HL-60/S4 treated with phorbol 12-myristate 13-acetate at 8.2 ng/mL for 4 days and 3 days (cell line): Measurements from ENCODE around the gene DLEC1.

Source experiments
- in situ Hi-C: fragments of 300-500 bp; cut with MboI; formaldehyde crosslinking; loops from 2 replicates; pipeline ENCODE4 v1.15.0; 2022; ENCODE audit warnings: low sequenced_read_pairs

The DLEC1 gene

DNA sequence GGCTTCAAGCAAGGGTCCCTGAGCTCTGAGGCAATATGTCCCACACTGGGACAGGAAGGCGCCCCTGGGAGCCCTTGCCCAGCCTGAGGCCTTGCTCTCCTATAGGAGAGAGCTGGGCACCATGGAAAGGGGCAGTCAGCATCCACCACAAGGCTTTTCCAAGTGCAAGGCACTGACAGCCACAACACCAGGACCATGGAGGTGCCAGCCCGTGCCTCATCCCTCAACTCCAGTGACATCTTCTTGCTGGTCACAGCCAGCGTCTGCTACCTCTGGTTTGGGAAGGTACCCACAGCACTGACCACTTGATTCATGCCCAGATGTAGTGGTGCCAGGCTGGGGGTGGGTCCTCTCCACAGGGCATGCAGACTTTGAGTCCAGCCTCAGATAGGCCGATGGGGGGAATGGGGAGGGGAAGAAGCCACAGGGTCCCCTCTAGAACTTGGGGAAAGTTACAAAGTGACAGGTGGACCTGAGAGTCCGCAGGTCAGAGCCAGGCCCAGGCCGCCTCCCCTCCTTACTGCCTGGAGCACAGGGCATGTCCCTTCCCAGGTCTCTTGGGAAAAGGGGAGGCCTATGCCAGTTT lies 36.6 kb upstream of the DLEC1 start:
- in situ Hi-C loops = no loop called here

DNA sequence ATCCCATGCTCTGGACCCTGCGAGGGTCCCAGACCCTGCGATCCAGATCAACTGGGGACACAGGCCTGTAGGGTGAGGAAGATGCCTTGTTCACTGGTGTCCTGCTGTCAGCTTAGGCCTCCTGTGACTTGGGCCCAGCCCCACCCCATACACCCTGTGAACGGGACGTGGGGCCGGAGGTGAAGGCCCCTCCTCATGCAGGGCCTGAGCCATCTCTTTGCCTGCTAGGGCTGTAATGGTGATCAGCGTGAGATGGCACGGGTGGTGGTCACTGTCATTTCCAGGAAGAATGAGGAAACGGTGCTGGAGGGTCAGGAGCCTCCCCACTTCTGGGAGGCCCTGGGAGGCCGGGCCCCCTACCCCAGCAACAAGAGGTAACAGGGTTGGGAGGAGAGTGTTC lies 36.1 kb upstream of the DLEC1 start:
- in situ Hi-C loops = no loop called here

DNA sequence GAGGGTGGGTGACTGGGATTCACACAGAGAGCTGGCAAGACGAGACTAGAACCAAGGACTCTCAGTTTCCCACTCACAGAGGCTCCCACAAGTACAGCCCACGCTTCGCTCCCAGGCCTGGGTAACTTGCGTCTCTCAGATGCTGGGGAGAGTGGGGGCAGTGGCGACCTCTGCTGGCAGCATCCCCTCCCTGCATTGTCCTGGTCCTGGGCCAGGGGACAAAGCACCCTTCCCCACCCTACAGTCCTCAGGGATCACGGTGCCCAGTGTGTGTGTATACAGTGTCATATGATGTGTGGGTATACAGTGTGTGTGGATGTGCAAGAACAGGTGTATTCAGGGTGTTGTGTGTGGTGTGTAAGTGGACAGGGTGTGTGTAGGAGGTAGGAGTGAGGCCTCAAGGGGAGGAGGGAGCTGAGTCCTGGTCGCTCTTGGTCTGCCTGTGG lies 35.6 kb upstream of the DLEC1 start:
- in situ Hi-C loops = no loop called here

DNA sequence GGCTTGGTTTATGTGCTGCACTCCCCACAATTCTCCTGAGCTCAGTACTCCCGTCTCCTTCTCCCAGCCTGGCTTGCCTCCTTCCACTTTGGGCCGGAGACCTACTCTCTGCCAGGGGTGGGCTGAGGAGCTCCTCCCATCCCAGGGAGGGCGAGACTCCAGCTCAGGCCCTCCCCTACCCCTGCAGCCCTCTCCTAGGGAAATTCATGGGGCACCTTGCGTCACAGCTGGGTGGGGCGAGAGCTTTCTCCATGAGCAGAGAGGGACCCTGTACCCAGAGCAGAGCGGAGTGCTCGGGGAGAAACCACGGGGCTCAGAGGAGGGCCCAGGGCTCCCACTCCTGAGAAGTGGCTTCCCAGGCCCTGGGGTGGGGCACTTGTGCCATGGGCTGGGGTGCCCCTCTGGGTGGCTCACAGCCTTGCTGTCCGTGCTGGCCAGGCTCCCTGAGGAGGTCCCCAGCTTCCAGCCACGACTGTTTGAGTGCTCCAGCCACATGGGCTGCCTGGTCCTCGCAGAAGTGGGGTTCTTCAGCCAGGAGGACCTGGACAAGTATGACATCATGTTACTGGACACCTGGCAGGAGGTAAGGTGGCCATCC lies 35.1 kb upstream of the DLEC1 start:
- in situ Hi-C loops = no loop called here

DNA sequence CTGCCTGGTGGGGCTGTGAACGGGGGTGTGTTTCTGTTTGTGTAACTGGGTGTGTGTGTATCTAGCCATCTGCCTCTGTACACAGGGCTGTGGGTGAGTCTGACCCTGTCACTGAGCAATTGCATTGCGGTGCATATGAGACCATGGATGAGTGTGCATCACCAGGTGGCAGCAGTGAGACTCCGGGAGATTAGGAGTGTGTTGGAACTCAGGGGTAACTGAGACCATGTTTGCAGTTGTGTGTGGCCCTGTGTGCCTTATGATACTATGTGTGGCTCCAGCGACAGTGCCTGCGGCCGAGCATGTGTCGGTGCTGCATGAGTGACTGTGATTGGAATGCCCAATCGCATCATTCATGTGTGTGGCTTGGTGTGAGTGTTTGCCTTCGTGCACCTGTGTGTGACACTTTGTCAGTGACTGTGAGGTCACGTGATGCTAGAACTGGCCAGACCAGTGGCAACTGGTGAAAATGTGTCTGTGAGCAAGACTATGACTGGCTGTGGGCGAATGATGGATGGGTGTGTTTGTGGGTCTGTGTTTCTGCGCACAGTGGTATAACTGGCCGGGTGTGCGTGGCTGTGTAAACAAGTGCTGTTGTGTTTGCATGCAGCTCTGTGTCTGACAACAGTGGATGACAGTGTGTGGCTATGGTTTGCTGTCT lies 34.5 kb upstream of the DLEC1 start:
- in situ Hi-C loops = no loop called here

DNA sequence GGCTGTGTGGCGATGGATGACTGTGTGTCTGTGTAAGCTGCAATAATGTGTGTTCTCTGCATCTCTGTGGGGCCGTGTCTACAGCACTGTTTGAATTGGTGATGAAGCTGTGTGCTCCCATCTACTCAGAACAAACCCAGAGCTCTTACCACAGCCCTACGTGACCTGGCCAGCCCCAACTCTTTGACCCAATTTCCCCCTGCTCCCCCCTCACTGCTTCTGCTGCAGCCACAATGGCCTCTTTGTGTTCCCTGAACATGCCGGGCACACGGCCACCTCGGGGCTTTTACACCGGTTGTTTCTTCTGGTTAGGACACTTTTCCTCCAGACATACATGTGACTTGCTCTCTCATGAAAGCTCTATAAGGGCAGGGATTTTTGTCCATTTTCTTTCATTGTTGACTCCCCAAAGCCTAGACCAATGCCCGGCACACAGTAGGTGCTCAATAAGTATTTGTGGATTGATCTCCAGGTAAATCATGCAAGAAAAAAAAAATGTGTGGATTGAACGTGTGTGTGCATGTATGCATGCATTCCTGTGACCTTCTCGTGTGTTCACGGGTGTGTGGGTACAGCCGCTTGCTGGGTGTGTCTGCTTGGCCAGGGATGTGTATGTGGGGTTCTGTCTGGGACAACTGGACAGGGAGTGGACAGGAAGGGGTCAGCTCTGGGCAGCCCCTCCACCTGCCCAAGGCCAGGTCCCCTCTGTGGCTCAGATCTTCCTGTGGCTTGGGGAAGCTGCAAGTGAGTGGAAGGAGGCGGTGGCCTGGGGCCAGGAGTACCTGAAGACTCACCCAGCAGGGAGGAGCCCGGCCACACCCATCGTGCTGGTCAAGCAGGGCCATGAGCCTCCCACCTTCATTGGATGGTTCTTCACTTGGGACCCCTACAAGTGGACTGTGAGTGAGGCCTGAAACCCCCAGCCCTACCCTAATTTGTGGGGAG lies 33.7 kb upstream of the DLEC1 start:
- in situ Hi-C loops = no loop called here

DNA sequence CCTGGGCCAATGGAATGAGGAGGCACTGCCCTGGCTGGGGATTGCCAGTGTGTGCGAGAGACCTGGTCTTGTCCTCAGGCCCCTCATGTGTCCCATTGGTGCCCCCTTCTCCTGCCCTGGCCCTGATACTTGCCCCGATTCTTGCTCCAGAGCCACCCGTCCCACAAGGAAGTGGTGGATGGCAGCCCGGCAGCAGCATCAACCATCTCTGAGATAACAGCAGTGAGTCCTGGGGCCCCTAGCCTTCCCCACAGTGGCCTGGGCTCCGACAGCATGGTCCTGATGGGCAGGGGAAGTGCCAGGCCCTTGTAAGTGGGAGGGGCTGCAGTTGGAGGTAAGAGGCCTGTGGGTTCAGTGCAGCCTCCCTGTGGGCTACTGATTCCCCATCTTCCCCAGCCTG lies 33.0 kb upstream of the DLEC1 start:
- in situ Hi-C loops = no loop called here

DNA sequence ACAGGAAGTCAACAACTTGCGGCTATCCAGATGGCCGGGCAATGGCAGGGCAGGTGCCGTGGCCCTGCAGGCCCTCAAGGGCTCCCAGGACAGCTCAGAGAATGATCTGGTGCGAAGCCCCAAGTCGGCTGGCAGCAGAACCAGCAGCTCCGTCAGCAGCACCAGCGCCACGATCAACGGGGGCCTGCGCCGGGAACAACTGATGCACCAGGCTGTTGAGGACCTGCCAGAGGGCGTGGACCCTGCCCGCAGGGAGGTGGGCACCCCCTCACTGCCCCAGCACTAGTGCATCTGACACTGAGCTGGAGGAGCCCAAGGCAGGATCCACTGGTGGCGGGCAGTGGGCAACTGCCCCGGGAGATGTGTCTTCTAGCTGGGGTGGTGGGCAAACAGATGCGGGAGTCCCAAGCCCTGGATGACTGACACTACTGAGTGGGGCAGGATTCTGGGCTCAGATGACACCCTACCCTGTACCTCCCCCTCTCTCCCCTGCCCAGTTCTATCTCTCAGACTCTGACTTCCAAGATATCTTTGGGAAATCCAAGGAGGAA lies 32.5 kb upstream of the DLEC1 start:
- in situ Hi-C loops = no loop called here

DNA sequence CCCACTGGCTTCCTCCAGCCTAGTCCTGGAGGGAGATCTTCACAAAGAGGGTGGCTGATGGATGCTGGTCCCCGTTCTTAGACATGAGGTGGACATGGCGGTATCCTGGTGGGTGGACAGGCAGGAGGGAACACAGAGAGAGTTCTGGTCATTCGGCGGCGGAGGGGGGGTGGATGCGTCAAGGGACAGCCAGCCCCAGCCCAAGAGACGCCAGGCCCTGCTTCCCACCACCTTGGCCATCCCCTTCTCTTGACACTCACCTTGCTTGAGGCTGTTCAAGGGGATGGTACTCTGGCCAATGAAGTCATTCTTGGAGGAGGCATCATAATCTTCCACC lies 31.3 kb upstream of the DLEC1 start:
- in situ Hi-C loops = no loop called here

DNA sequence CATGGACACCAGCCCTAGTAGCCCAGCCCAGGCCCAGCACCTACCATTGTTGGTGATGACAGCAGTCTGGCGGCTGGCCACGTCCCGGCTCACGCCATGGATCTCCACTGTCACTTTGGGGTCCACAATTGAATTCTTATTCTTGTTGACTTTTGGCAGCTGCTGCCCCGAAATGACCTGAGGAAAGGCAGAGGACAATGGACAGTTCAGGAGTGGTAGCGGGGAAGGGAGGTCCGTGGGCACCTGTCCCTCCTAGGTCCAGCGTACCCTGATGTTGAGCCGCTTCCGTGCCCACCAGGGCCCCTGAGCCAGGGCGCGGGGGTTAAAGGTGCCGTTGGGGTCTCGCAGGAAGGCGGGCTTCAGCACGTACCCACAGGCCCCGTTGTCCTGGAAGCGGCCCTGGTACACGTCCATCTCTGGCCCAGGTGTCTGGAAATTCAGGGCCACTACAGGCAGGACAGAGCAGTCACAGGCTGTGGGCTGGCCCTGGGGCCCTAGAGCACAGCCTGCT lies 30.8 kb upstream of the DLEC1 start:
- in situ Hi-C loops = no loop called here

DNA sequence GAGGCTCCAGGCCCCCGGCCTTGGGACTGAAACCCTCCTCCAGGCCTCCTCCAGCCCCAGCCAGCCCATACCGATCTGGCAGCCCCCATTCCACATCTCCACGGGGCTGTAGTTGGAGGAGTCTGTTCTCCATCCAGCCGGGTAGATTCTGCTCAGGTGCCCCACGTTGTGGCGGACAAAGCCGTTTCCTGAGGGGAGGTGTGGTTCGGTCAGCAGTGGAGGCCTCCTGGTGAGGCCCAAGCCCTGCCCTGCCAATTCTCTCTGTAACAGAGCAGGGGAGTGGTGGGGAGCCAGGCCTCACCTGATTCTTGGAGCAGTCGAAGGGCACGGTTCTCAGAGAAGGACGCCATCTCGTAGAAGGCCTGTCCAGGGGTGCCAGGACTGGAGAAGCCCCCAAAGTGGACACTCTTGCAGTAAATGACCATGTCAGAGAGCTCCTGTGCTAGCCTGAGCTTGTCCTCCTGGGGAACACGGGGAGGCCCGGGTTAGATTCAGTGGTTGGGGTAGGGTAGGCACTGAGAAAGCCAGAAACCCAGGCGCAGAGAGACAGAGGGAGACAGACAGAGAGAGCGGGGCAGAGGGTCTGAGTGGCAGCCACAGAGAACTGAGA lies 29.9 kb upstream of the DLEC1 start:
- in situ Hi-C loops = no loop called here

DNA sequence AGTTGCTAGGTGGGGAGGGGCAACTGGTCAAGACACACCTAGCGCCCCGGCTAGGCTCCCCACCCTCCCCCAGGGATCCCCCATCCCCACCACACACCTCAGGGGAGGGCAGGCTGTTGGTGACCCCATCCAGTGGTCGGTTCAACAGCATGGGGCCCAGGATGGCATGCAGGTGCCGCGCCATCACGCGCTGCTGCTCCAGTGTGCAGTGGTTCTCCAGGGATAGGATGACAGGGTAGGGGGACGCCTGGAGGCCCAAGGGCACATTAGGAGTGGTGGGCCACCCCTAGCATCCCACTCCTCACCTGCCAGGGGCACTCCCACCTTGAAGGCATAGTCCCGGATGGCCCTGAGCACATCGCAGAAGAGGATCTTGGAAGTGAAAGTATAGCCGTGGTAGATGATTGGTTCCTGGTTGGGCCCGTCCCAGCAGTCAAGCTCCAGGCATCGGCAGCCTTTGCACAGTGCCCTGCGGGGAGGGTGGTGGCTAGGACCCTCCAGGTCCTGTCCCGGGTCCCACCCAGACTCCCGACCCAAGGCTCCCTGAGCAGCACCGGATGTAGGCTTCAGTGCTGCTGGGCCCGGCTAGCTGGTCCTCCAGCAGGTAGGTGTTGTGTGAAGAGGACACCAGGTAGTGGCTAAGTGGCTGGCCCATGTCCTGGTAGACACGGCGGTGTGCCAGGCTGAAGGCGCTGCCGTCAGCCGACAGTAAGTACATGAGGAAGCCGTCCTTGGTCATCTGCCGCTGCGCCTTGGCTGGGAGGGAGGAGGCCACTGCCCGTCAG lies 29.0 kb upstream of the DLEC1 start:
- in situ Hi-C loops = no loop called here

DNA sequence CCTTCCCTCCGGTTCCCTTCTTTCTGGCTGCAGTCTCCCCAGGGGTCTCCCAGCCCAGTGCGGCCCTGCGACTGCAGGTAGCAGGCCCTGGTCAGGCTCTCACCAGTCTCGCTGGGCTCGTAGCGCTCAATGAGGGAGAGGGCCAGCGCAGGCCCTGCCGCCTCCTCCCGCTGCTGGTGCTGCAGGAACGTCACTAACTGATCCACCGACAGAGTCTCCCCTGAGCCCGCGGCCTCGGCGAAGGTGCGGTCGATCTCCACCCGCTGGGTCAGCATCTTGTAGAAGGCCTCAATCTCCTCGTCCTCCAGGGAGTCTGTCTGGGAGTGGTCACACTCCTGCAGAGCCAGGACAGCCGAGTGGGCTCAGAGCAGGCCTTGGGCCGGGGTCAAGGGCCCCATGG lies 27.9 kb upstream of the DLEC1 start:
- in situ Hi-C loops = no loop called here

DNA sequence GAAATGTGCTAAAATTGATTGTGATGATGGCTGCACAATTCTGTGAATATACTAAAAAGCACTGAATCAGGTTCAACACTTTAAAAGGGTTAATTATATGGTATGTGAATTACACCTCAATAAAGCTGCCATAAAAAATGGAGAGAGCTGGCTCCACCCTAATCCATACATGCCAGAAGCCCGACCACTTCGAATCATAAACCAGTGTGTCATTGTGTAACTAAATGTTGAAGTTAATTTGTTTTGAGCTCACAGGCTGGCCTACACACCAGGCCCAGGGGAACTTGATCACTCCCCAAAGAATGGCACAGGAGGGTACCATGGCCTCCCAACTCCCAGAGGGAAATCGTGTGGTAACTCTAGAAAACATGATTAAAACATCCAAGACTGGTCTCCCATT lies 23.5 kb upstream of the DLEC1 start:
- in situ Hi-C loops = no loop called here

DNA sequence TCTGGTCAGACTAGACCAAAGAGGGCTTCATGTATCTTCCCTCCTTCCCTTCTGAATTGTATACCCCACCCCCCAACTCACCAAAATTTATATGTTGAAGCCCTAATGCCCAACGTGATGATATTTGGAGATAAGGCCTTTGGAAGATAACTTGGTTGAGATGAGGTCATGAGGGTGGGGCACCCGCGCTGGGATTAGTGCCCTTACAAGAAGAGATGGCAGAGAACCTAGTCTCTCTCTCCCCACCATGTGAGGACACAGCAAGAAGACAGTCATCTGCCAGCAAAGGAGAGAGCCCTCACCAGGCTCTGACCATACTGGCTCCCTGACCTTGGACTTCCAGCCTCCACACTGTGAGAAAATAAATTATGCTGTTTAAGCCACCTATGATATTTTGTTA lies 23.0 kb upstream of the DLEC1 start:
- in situ Hi-C loops = no loop called here

DNA sequence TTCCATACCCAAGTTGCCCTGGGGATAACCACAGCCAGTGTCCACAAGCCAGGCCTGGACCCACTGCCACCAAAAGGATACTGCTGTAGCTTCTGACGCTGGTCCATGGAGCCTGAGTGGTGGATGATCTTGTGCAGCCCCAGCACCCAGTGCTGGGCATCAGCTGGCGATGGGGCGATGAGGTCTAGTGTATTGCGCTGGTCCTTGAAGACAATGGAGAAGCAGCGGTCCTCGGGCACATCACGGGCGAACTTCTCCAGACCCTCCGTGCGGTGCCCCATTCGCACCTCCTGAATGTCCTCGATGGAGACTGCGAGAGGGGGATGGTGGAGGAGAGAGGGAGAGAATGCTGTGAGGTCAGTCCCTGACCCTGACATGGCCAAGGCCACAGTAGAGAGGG lies 22.6 kb upstream of the DLEC1 start:
- in situ Hi-C loops = no loop called here

DNA sequence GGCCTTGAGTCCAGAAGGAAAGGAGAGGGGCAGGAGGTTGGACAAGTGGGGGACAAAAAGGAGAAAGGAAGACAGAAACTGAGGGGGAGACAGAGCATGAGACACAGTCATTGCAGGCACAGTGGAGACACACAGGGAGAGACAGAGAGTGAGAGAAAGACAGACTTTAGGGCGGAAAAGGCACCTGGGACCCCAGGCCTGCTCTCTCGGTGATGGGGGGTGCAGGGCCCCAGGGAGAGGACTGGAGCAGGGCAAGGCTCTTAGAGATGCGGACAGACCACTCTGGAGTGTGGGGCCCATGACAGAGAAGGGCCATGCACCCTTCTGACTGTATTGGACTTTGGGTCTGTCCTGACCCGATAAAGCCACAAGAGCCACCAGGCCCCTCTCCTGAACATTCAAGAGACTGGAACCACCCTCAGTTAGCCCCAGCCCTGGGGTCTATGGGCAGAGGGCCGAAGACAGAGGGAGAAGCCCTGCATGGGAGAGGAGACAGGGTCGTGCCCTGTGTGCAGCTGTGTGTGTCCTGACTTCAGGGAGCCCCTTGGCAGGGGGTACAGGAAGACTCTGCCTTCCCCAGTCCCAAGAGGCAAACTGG lies 22.1 kb upstream of the DLEC1 start:
- in situ Hi-C loops = no loop called here

DNA sequence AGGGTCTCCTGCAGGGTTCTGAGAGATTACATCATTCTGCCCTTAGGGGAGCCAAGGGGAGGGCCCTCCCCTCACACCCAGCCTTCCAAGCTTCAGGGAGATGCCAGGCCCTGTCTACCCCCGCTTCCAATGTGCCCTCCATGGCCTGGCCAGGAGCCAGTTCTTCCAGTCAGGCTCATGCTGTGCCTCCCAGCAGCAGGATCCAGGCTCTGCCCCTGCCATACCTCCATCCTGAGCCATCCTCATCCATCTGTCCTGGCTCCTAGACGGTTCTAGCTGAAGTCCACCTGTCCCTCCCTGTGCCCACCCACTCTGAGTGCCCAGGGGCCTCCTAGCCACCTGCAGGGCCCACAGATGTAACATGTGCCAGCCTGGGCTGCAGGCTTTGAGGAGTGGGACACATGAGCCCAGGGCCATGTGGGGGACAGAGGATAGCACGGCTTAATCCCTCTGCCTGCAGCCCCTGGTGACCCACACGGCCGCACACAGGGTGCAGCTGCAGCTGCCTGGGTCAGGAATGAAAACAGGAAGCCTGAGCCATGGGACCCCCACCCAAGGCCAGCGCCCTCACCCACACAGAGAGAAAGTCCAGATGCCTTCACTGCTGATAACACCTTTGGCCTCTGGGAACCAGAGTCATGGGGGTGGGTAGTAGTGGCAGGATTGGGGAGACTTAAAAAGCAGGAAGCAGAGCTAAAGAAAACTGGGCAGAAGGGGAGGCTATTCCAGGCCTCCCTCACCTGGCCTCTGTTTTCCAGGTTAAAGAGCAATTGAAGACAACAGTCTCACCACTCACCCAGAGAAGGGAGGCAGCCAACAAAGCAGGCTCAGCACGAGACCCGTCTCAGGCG lies 21.3 kb upstream of the DLEC1 start:
- in situ Hi-C loops = no loop called here
